ENCODE data around the gene GPR31. TPM values are rescaled to one million over a fixed set of nuclear protein-coding genes. Genes with fewer than 3 reads are reported as not detected.

The GPR31 gene
- polyA plus RNA-seq, 2 of the 4 experiments (the other 2 are of a cell fraction) = not detected

GRCh38 chr6:167116838-167117228 is 40.9 kb downstream of the GPR31 start:
- Histone ChIP-seq H3K4me3 (no peak overlapping the region), H3K4me2 (no peak overlapping the region), H3K9me3 (no peaks in the 10 kb centered on the region), H3K4me1 (no peaks in the 10 kb centered on the region), H3K27ac (no peak overlapping the region)
- DNase-seq (ENCODE audit: low read depth in 1 of 2, low spot score in 1 of 2) = no peak
- no peak for TF ChIP-seq RFX5 (IDR thresholded peaks at IDR 0.05)
- no peak for TF ChIP-seq ZC3H11A (IDR thresholded peaks at IDR 0.05)
- no peak for TF ChIP-seq FOSB (CRISPR knock-in tag; IDR thresholded peaks at IDR 0.05)
- TF ChIP-seq, protein P1, sequence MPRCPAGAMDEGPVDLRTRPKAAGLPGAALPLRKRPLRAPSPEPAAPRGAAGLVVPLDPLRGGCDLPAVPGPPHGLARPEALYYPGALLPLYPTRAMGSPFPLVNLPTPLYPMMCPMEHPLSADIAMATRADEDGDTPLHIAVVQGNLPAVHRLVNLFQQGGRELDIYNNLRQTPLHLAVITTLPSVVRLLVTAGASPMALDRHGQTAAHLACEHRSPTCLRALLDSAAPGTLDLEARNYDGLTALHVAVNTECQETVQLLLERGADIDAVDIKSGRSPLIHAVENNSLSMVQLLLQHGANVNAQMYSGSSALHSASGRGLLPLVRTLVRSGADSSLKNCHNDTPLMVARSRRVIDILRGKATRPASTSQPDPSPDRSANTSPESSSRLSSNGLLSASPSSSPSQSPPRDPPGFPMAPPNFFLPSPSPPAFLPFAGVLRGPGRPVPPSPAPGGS (IDR thresholded peaks at IDR 0.05) = no peak
- no peak for TF ChIP-seq KDM1A (IDR thresholded peaks at IDR 0.05; ENCODE audit: low read depth)
- no peak for TF ChIP-seq HES2 (IDR thresholded peaks at IDR 0.05)
- TF ChIP-seq, protein P2, sequence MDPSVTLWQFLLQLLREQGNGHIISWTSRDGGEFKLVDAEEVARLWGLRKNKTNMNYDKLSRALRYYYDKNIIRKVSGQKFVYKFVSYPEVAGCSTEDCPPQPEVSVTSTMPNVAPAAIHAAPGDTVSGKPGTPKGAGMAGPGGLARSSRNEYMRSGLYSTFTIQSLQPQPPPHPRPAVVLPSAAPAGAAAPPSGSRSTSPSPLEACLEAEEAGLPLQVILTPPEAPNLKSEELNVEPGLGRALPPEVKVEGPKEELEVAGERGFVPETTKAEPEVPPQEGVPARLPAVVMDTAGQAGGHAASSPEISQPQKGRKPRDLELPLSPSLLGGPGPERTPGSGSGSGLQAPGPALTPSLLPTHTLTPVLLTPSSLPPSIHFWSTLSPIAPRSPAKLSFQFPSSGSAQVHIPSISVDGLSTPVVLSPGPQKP (IDR thresholded peaks at IDR 0.05; ENCODE audit: low read depth, low read length) = no peak
- no peak for TF ChIP-seq E2F6 (IDR thresholded peaks at IDR 0.05; ENCODE audit: borderline replicate concordance, low read depth)
- TF ChIP-seq CHD2 (IDR thresholded peaks at IDR 0.05; ENCODE audit: low read length, partially characterized antibody) = no peak
- no peak for FAIRE-seq
- WGBS (ENCODE audit: missing lambda C conversion rate) = 70% methylated on average over 11 of the region's 14 CpGs
- POLR2A ChIA-PET = no interaction called here
- ATAC-seq = no peak
- CTCF ChIA-PET = no interaction called here

DNA sequence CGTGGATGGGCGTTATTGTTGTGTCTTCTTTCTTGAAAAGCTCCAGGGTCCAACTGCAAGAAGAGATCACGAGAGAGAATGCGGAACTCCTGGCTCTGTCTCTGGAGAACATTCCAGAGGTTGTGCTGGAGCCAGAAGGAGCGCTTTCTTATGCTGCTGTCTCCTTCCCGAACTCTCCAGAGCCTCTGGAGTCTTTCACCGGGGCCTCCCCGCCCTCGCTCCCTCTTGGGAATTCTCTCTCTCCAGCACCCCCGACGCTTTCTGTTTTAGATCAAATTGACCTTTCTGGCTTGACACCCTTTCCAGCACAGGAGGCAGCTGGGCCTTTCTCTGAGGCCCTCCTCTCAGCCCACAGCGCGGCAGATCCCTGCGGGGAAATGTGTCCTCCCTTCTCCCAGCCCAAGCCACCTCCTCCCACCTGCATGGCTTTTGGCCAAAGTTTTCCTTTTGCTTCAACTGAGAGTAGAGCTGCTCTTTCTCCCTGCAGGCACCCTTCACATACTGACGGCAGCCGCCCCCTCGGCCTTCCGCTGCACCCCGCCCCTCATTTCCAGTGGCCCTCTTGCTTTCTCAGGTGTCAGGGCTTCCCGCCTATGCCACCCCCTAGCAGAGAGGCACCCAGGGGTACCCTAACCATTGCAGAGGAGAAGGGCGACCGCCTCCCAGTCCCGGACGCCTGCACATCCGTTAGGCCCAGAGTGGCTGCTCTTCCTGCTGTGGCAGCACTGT is 41.5 kb downstream of the GPR31 start:
- Histone ChIP-seq H3K27ac (no peak overlapping the region), H3K4me2 (no peak overlapping the region), H3K9me3 (no peaks in the 10 kb centered on the region), H3K4me1 (no peaks in the 10 kb centered on the region), H3K4me3 (no peak overlapping the region)
- FAIRE-seq (no peak), ATAC-seq (no peak), DNase-seq (ENCODE audit: low read depth in 1 of 2, low spot score in 1 of 2) (no peak)
- ChIA-PET CTCF (interaction anchor here (0.6 kb wide), 1 partner anchor 24 kb away, joined by 3 read pairs; no protein-coding TSS in a partner anchor), POLR2A (no interaction called here)
- WGBS (ENCODE audit: missing lambda C conversion rate) = 61% methylated on average over 25 of the region's 25 CpGs
- TF ChIP-seq RFX5 (IDR thresholded peaks at IDR 0.05) = no peak
- TF ChIP-seq, protein P2 (IDR thresholded peaks at IDR 0.05; ENCODE audit: low read depth, low read length) = no peak
- no peak for TF ChIP-seq POLR2AphosphoS2 (conservative IDR thresholded peaks at IDR 0.05; ENCODE audit: low read length)
- no peak for TF ChIP-seq JUN (IDR thresholded peaks at IDR 0.05)
- no peak for TF ChIP-seq TFCP2L1 (CRISPR knock-in tag; IDR thresholded peaks at IDR 0.05)
- no peak for TF ChIP-seq HEYL (CRISPR knock-in tag; IDR thresholded peaks at IDR 0.05)
- TF ChIP-seq HOXB5 (CRISPR knock-in tag; IDR thresholded peaks at IDR 0.05) = no peak
- no peak for TF ChIP-seq KDM5A (IDR thresholded peaks at IDR 0.05)
- no peak for TF ChIP-seq EHMT2 (IDR thresholded peaks at IDR 0.05; ENCODE audit: low read depth)
- TF ChIP-seq RNF2 (IDR thresholded peaks at IDR 0.05; ENCODE audit: borderline replicate concordance, low read depth) = no peak
- TF ChIP-seq RCOR1 (IDR thresholded peaks at IDR 0.05; ENCODE audit: low read depth, low read length) = no peak
- no peak for TF ChIP-seq SREBF2 (IDR thresholded peaks at IDR 0.05)
- no peak for TF ChIP-seq NPAS2 (CRISPR knock-in tag; IDR thresholded peaks at IDR 0.05; ENCODE audit: borderline replicate concordance)

Data from A549 (cell line).